Activated CD4-positive, alpha-beta memory T cell treated with anti-CD3 and anti-CD28 coated beads, Interleukin-2, amount 10 ng/mL, durations not matched to agents 7 days and 5 days (primary cell): ENCODE results near the gene HECTD1. TPM values are rescaled to one million over a fixed set of nuclear protein-coding genes. Genes with fewer than 3 reads are reported as not detected.
"Not testable (repeated sequence)": the region's sequence is repeated elsewhere in the genome, so short reads cannot be mapped to it uniquely, and the experiment has no call there.

Source experiments
- CTCF ChIA-PET: fragments of 350-600 bp; sonication (Branson Sonifier 250); formaldehyde crosslinking; loops from one replicate; lab custom pipeline; 2021; ENCODE audit warnings: antibody characterized with exemption, inconsistent platforms; lab: Charles Lee
- POLR2A ChIA-PET: fragments of 350-600 bp; sonication (Branson Sonifier 250); formaldehyde crosslinking; loops from one replicate; lab custom pipeline; 2021; ENCODE audit warnings: antibody characterized with exemption; lab: Charles Lee
- DNase-seq: peaks from one replicate; pipeline ENCODE4 v3.0.0-alpha.2; 2020
- H3K27ac Mint-ChIP-seq: one replicate; pipeline ENCODE4 v1.8.0; 2021; ENCODE audit warnings: mild to moderate bottlenecking, mixed read lengths
- H3K27me3 Mint-ChIP-seq: one replicate; pipeline ENCODE4 v1.8.0; 2021; ENCODE audit warnings: mixed read lengths
- H3K36me3 Mint-ChIP-seq: one replicate; pipeline ENCODE4 v1.8.0; 2021; ENCODE audit warnings: low read depth, mixed read lengths
- H3K4me1 Mint-ChIP-seq: one replicate; pipeline ENCODE4 v1.8.0; 2021; ENCODE audit warnings: mixed read lengths
- H3K4me3 Mint-ChIP-seq: one replicate; pipeline ENCODE4 v1.8.0; 2021; ENCODE audit warnings: mild to moderate bottlenecking, mixed read lengths
- H3K9me3 Mint-ChIP-seq: one replicate; pipeline ENCODE4 v1.8.0; 2021; ENCODE audit warnings: mixed read lengths
- total RNA-seq, 2 experiments: library from RNA; stranded (reverse); gene quantifications; one replicate each; pipeline ENCODE4 v1.2.3, GENCODE V29; 2021

Gene HECTD1
- total RNA-seq, 2 experiments from 2014 or later, result 85.1 to 92.3 TPM

GRCh38 chr14:31122921-31123320 lies 84.7 kb downstream of the HECTD1 start:
- CTCF ChIA-PET, result interaction anchor here (0.7 kb wide), 1 partner anchor 85 kb away, joined by 3 read pairs; no protein-coding TSS in a partner anchor
- H3K27ac Mint-ChIP-seq, result no peak overlapping the region
- H3K4me3 Mint-ChIP-seq, result no peak overlapping the region
- DNase-seq, result no peak
- H3K4me1 Mint-ChIP-seq, result peaks cover 24% of the 10 kb centered on the region
- no peaks in the 10 kb centered on the region for H3K9me3 Mint-ChIP-seq
- POLR2A ChIA-PET, result no interaction called here
- H3K36me3 Mint-ChIP-seq, result peaks cover 53% of the 10 kb centered on the region
- H3K27me3 Mint-ChIP-seq, result no peaks in the 10 kb centered on the region

DNA sequence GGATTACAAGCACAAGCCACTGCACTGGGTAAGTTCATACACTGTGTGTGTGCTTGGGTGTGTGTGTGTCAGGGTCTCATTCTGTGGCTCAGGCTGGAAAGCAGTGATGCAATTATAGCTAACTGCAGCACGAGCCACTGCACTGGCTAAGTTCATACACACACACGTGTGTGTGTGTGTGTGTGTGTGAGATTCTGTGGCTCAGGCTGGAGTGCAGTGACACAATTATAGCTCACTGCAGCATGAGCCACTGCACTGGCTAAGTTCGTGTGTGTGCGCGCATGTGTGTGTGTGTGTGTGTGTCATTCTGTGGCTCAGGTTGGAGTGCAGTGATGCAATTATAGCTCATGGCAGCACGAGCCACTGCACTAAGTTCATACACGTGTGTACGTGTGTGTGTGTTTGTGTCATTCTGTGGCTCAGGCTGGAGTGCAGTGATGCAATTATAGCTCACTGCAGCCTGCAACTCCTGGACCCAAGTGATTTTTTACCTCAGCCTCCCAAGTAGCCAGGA lies 85.4 kb downstream of the HECTD1 start:
- Mint-ChIP-seq H3K9me3 (no peaks in the 10 kb centered on the region), H3K4me3 (no peak overlapping the region), H3K36me3 (peaks cover 54% of the 10 kb centered on the region), H3K27ac (no peak overlapping the region), H3K27me3 (no peaks in the 10 kb centered on the region), H3K4me1 (peaks cover 18% of the 10 kb centered on the region)
- DNase-seq, result no peak
- CTCF ChIA-PET, result interaction anchor here (0.7 kb wide), 1 partner anchor 86 kb away, joined by 3 read pairs; no protein-coding TSS in a partner anchor
- POLR2A ChIA-PET, result no interaction called here

GRCh38 chr14:31118892-31119291 lies 88.7 kb downstream of the HECTD1 start:
- CTCF ChIA-PET, result interaction anchor here (0.6 kb wide), 1 partner anchor 226 kb away, joined by 3 read pairs; no protein-coding TSS in a partner anchor
- POLR2A ChIA-PET, result no interaction called here
- Mint-ChIP-seq H3K27ac (no peak overlapping the region), H3K9me3 (no peaks in the 10 kb centered on the region), H3K4me3 (no peak overlapping the region), H3K36me3 (peaks cover 64% of the 10 kb centered on the region), H3K27me3 (no peaks in the 10 kb centered on the region), H3K4me1 (peaks cover 8% of the 10 kb centered on the region)
- DNase-seq, result no peak

GRCh38 chr14:31113794-31114193 lies 93.8 kb downstream of the HECTD1 start:
- Mint-ChIP-seq H3K4me3 (no peak overlapping the region), H3K4me1 (no peaks in the 10 kb centered on the region), H3K27ac (no peak overlapping the region), H3K27me3 (no peaks in the 10 kb centered on the region), H3K9me3 (no peaks in the 10 kb centered on the region), H3K36me3 (peaks cover 69% of the 10 kb centered on the region)
- ChIA-PET CTCF (no interaction called here), POLR2A (no interaction called here)
- DNase-seq, result no peak

GRCh38 chr14:31110872-31111271 lies 96.7 kb downstream of the HECTD1 start:
- H3K36me3 Mint-ChIP-seq, result peaks cover 62% of the 10 kb centered on the region
- no peak for DNase-seq
- no peaks in the 10 kb centered on the region for H3K9me3 Mint-ChIP-seq
- POLR2A ChIA-PET, result no interaction called here
- no peaks in the 10 kb centered on the region for H3K4me1 Mint-ChIP-seq
- no peak overlapping the region for H3K4me3 Mint-ChIP-seq
- no peak overlapping the region for H3K27ac Mint-ChIP-seq
- CTCF ChIA-PET, result no interaction called here
- H3K27me3 Mint-ChIP-seq, result no peaks in the 10 kb centered on the region

- Mint-ChIP-seq H3K4me3 (no peak overlapping the region), H3K4me1 (no peaks in the 10 kb centered on the region), H3K27ac (no peak overlapping the region), H3K9me3 (no peaks in the 10 kb centered on the region), H3K27me3 (no peaks in the 10 kb centered on the region), H3K36me3 (peaks cover 64% of the 10 kb centered on the region)
- POLR2A ChIA-PET, result no interaction called here
- DNase-seq, result no peak
- CTCF ChIA-PET, result interaction anchor here (1.0 kb wide), 1 partner anchor 9 kb away, joined by 3 read pairs; no protein-coding TSS in a partner anchor
Observed at GRCh38 chr14:31109257-31109656, 98.3 kb downstream of the HECTD1 start.

DNA sequence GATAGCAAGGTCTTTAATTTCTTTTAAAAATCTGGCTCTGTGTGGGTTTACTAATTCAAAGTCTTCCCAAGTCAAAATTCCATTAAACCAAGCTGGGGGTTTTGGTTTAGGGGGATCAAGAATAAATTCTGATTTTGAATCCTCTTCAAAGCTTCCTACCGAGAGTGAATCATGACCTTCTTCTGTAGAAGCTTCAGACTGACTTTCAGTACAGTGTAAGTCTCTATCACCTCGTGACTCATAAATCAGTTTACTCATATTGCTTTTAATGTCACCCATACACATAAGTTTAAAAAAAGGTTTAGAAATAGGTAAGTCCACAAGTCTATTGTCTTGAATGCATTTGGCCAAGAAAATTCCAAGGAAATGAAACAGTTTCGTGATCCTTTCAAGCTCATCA lies 100.8 kb downstream of the HECTD1 start:
- ChIA-PET CTCF (no interaction called here), POLR2A (interaction anchor here (0.6 kb wide), 1 partner anchor 507 kb away, joined by 3 read pairs; no protein-coding TSS in a partner anchor)
- H3K27me3 Mint-ChIP-seq, result no peaks in the 10 kb centered on the region
- H3K36me3 Mint-ChIP-seq, result peaks cover 67% of the 10 kb centered on the region
- DNase-seq, result no peak
- H3K4me1 Mint-ChIP-seq, result no peaks in the 10 kb centered on the region
- no peaks in the 10 kb centered on the region for H3K9me3 Mint-ChIP-seq
- H3K27ac Mint-ChIP-seq, result no peak overlapping the region
- H3K4me3 Mint-ChIP-seq, result no peak overlapping the region

DNA sequence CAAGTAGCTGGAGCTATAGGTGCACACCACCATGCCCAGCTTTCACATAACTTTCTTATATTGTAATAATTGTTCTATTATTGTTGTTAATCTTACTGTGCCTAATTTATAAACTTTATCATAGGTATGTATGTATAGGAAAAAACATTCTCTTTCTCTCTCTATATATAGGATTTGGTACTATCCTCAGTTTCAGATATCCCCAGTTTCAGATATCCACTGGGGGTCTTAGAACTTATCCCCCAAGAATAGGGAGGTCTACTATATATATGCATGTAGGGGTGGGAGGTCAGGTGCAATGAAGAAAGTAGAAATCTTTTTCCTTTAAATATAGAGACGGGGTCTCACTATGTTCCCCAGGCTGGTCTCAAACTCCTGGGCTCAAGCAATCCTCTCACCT lies 110.5 kb downstream of the HECTD1 start:
- Mint-ChIP-seq H3K27ac (no peak overlapping the region), H3K36me3 (peaks cover 29% of the 10 kb centered on the region), H3K27me3 (no peaks in the 10 kb centered on the region), H3K4me1 (no peaks in the 10 kb centered on the region), H3K4me3 (no peak overlapping the region), H3K9me3 (no peaks in the 10 kb centered on the region)
- CTCF ChIA-PET, result interaction anchor here (1.0 kb wide), 1 partner anchor 15 kb away, joined by 4 read pairs; no protein-coding TSS in a partner anchor
- no peak for DNase-seq
- POLR2A ChIA-PET, result no interaction called here

GRCh38 chr14:31096255-31096654 lies 111.3 kb downstream of the HECTD1 start:
- Mint-ChIP-seq H3K4me1 (no peaks in the 10 kb centered on the region), H3K27ac (no peak overlapping the region), H3K4me3 (no peak overlapping the region), H3K27me3 (no peaks in the 10 kb centered on the region), H3K9me3 (no peaks in the 10 kb centered on the region), H3K36me3 (peaks cover 21% of the 10 kb centered on the region)
- CTCF ChIA-PET, result no interaction called here
- DNase-seq, result no peak
- POLR2A ChIA-PET, result no interaction called here

- peaks cover 17% of the 10 kb centered on the region for H3K36me3 Mint-ChIP-seq
- H3K27me3 Mint-ChIP-seq, CTCF ChIA-PET, POLR2A ChIA-PET, H3K4me1 Mint-ChIP-seq, H3K27ac Mint-ChIP-seq, DNase-seq, H3K9me3 Mint-ChIP-seq, H3K4me3 Mint-ChIP-seq: not testable (repeated sequence)
Observed at GRCh38 chr14:31095817-31096216, 111.8 kb downstream of the HECTD1 start.

GRCh38 chr14:31093884-31094839 lies 113.4 kb downstream of the HECTD1 start:
- H3K4me1 Mint-ChIP-seq, H3K36me3 Mint-ChIP-seq, H3K27ac Mint-ChIP-seq, DNase-seq, H3K9me3 Mint-ChIP-seq, H3K4me3 Mint-ChIP-seq, POLR2A ChIA-PET, H3K27me3 Mint-ChIP-seq: not testable (repeated sequence)
- CTCF ChIA-PET, result interaction anchor here (0.7 kb wide), 1 partner anchor 12 kb away, joined by 3 read pairs; no protein-coding TSS in a partner anchor

- no peak for DNase-seq
- ChIA-PET CTCF (no interaction called here), POLR2A (no interaction called here)
- Mint-ChIP-seq H3K4me1 (no peaks in the 10 kb centered on the region), H3K36me3 (no peaks in the 10 kb centered on the region), H3K27ac (no peak overlapping the region), H3K4me3 (no peak overlapping the region), H3K27me3 (no peaks in the 10 kb centered on the region), H3K9me3 (no peaks in the 10 kb centered on the region)
Observed at GRCh38 chr14:31092160-31092708, 115.4 kb downstream of the HECTD1 start.
